NCI-H69 (cell line): ENCODE results near the gene WDR5.
"Not testable (repeated sequence)": the region's sequence is repeated elsewhere in the genome, so short reads cannot be mapped to it uniquely, and the experiment has no call there.

ENCODE experiments used
- DNase-seq: peaks from one replicate; lab custom pipeline; 2025; lab: John Stamatoyannopoulos, UW

WDR5 gene

GRCh38 chr9:134135343-134136117 is at the start of gene WDR5:
TSS of gene WDR5 (plus strand) at chr9:134136082. CDS start at chr9:134139878, 3,796 bp downstream.
- DNase-seq: peak; percentile 96

- peak; percentile 21 for DNase-seq
Observed at GRCh38 chr9:134088063-134088725, 47.7 kb upstream of the WDR5 start.

GRCh38 chr9:134089972-134090371 is 45.9 kb upstream of the WDR5 start:
- peak; percentile 43 for DNase-seq

GRCh38 chr9:134099123-134099761 is 36.6 kb upstream of the WDR5 start:
- peak; percentile 67 for DNase-seq

- DNase-seq: no peak
Observed at GRCh38 chr9:134100040-134100439, 35.8 kb upstream of the WDR5 start.

GRCh38 chr9:134101133-134101532 is 34.7 kb upstream of the WDR5 start:
- not testable (repeated sequence) for DNase-seq

GRCh38 chr9:134101623-134102149 is 34.2 kb upstream of the WDR5 start:
- DNase-seq: peak; percentile 15

- no peak for DNase-seq
Observed at GRCh38 chr9:134103391-134103998, 32.4 kb upstream of the WDR5 start.

GRCh38 chr9:134111064-134111463 is 24.8 kb upstream of the WDR5 start:
- DNase-seq: no peak

- DNase-seq: no peak
Observed at GRCh38 chr9:134112561-134112960, 23.3 kb upstream of the WDR5 start.

- not testable (repeated sequence) for DNase-seq
Observed at GRCh38 chr9:134118972-134119371, 16.9 kb upstream of the WDR5 start.

- DNase-seq: no peak
Observed at GRCh38 chr9:134123764-134124128, 12.1 kb upstream of the WDR5 start.

GRCh38 chr9:134125413-134126095 is 10.3 kb upstream of the WDR5 start:
- DNase-seq: peak; percentile 19

- DNase-seq: no peak
Observed at GRCh38 chr9:134126373-134126772, 9.5 kb upstream of the WDR5 start.

- no peak for DNase-seq
Observed at GRCh38 chr9:134127065-134127580, 8.8 kb upstream of the WDR5 start.

- DNase-seq: no peak
Observed at GRCh38 chr9:134127616-134128015, 8.3 kb upstream of the WDR5 start.

GRCh38 chr9:134128727-134129679 is 6.9 kb upstream of the WDR5 start:
- DNase-seq: no peak

- DNase-seq: peak; percentile 64
Observed at GRCh38 chr9:134130503-134131375, 5.1 kb upstream of the WDR5 start.

- no peak for DNase-seq
Observed at GRCh38 chr9:134131471-134132207, 4.2 kb upstream of the WDR5 start.
